HG02623 (cell line): ENCODE results near the gene VPS29.
"Not testable (repeated sequence)": the region's sequence is repeated elsewhere in the genome, so short reads cannot be mapped to it uniquely, and the experiment has no call there.

Experiments
- ATAC-seq: cut with Tn5 transposase; IDR thresholded peaks from one replicate; pipeline ENCODE4 v1.9.1; 2021; ENCODE audit warnings: moderate library complexity; ENCODE audit not compliant: unreplicated experiment

VPS29 gene

DNA sequence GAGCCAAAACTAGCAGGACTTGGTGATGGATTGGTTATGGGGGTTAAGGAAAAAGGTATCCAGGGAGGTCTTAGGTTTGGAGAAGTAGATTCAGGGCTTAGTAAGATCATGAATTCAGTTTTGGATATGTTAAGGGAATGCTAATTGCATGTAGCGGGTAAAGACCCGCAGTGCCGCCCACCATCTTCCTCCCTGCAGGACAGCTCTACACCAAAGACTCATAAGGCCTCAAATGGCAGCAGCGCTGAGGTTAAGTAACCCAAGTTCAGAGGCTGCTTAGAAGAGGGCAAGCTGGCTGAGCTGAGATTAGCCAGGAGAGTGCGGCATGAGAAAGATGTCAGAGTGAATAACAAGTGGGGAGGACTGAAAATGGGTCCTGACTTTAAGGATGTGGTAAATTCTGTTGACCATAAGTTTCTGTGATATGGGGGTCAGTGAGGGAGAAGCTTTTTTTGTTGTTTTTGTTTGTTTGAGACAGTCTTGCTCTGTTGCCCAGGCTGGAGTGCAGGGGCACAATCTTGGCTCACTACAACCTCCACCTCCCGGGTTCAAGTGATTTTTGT, 26.4 kb upstream of the VPS29 start:
- no peak for ATAC-seq

DNA sequence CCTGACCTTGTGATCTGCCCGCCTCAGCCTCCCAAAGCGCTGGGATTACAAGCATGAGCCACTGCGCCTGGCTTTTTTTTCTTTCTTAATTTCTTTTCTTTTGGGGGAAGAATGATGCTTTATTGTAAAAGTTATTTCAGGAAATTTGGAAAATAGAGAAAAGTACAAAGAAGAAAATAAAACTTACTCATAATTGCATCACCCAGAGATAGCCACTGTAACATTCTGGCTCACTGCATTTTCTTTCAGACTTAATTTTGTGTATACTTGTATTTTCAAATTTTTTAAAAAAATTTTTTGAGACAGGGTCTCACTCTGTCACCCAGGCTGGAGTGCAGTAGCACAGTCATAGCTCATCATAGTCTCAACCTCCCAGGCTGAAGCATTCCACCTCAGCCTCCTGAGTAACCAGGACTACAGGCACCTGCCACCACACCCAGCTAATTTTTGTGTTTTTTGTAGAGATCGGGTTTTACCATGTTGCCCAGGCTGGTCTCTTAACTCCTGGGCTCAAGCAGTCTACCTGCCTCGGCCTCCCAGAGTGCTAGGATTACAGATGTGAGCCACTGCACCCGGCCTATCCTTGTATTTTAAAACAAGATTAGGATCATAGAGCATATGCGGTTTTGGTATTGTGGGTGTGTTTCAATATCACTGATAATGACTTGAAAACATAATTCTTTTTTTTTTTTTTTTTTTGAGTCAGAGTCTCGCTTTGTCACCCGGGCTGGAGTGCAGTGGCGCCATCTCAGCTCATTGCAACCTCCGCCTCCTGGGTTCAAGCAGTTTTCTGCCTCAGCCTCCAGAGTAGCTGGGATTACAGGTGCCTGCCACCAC, 19.2 kb upstream of the VPS29 start:
- ATAC-seq: not testable (repeated sequence)

DNA sequence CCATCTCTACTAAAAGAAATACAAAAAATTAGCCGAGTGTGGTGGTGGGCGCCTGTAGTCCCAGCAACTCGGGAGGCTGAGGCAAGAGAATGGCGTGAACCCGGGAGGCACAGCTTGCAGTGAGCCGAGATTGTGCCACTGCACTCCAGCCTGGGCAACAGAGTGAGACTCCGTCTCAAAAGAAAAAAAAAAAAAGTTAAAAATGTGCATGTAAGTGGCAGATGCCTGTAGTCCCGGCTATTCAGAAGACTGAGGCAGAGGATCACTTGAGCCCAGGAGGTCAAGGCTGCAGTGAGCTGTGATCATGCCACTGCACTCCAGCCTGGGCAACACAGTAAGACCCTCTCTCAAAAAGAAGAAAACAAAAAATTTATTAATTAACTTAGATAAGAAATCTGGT, 16.1 kb upstream of the VPS29 start:
- not testable (repeated sequence) for ATAC-seq

DNA sequence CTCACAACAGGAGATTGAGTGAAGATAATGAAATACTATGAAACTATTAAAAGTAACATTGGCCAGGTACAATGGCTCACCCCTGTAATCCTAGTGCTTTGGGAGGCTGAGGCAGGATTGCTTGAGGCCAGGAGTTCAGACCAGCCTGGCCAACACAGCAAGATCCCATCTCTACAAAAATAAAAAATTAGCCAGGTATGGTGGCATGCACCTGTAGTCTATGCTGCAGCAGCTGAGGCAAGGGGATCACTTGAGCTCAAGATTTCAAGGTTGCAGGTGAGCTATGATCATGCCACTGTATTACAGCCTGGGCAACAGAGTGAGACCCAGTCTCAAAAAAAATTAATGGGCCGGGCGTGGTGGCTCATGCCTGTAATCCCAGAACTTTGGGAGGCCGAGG, 15.1 kb upstream of the VPS29 start:
- no peak for ATAC-seq

DNA sequence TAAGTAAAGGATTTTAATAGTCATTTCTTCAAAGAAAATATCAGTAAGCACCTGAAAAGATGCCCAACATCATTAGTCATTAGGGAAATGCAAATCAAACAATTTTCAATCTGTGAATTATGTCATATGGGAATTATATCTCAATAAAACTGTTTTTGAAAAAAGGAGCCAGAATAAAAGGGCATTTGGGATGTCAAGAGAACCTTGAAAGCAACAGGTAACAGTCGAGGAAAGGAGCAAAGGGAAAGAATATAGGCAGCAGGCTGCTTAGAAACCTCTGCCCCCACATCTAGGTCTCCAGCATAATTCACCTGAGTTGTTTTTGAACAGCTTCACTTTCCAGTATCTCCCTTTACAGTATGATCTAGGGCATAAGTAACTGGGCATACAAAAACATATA, 12.5 kb upstream of the VPS29 start:
- ATAC-seq: no peak

DNA sequence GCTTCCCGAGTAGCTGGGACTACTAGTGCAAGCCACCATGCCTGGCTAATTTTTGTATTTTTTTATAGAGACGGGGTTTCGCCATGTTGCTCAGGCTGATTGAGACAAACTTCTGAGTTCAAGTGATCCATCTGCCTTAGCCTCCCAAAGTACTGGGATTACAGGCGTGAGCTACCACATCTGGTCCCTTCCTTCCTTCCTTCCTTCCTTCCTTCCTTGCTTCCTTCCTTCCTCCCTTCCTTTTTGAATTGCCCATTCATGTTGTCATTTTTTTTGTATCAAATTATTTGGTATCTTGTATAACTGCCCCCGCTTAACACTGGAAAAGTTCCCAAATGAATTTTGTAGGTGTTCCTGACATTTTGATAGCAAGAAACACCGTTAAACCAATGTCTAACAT, 11.9 kb upstream of the VPS29 start:
- no peak for ATAC-seq

DNA sequence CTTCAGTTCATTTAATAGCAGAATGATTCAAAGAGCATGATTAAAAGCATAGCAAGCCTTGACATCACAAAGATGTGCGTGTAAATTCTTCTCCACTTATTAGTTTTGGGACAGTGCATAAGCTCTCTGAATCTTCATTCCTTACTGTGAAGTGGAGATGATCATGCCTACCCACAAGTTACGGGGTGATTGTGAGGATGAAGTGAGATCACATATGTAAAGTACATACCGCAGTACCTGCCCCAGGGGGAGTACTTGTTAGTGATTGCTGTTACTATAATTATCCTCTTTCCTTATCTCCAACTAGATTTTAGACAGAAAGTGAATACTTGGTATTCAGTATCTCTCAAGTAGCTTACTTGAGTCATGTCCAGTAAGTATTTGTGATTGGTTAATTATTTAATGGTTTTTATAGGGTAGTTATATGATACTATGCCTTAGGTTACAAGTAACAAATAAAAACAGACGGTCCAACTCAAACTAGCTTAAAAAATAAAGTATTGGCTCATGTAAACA, 6.2 kb upstream of the VPS29 start:
- no peak for ATAC-seq

DNA sequence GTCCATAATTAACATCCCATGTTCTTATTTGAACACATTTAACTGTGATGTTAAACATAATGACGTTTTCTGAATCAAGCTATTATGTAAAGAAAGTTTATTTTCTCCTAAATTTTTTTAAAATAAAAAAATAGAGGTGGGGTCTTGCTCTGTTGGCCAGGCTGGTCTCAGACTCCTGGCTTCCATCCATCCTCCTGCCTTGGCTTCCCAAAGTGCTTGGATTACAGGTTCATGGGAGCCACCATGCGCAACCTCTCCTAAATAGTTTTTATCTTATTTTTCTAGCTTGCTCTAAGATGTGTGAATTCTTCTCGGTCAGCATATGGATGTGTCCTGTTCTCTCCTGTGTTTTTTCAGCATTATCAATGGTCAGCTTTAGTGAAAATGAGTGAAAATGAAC, 3.4 kb upstream of the VPS29 start:
- no peak for ATAC-seq

DNA sequence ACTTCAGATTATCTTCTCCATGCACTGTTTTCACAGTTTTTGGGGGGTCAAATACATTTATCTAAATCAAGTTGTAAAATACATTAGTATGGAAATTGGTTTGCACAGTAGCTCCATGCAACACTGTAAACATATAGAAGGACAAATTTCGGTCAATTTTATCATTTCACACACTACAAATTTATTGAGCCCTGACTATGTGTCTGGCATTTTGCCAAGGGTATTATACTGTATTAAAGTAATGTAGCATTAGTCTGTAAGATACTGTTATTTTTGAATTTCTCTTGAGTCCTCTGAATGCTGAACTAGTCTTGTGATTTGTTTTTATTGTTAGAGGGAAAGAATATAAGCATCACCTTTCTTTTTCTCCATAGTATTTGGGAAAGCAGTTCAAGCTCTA, 1.5 kb upstream of the VPS29 start:
- no peak for ATAC-seq

DNA sequence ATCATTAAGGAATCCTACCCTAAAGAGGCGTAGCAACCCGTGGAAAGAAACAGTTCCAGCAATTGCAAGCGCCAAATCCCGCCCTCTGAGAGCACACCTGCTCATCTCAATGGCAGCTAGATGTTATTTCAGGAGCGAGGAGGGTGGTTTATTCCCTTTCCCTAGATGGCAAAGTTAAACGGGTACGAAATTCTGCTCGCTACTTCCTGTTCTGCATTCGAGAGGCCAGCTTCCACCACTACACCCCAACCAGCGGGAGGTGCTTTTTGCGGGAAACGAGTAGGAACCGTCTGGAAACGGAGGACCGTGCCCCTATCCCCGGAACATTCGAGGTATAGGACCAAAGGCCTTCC, 536 bp downstream of the VPS29 start:
- ATAC-seq: peak; percentile 27

DNA sequence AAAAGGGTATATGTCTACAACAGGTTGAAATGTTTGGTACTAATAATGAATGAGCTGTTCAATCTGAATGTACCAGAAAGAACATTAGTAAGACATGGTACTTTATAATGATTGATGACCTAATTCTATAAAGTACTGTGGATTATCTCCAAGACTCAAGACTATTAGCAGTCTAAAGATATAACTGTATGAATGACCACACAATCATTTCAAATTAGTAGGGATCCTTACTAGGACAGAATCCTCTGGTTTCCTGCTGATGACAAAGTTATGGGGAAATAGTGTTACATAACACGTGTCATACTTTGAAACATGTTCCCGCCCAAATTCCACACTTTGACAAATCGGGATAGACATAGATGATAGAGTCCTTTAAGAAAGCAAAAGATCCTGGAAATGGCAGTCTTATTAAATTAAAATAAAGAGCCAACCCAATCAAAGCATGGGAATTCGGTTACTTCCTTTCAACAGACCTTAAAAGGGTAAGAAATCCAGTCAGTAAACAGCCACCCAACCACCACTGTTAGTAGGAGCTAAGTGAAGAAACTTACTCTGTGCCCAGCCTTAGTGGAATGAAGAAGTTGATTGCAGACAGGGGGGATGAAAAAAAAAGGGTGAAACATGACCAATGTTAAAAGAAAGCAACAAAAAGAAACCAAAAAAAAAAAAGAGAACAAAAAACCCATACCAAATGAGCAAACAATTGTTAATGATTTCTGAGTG, 2.8 kb downstream of the VPS29 start:
- ATAC-seq: no peak

DNA sequence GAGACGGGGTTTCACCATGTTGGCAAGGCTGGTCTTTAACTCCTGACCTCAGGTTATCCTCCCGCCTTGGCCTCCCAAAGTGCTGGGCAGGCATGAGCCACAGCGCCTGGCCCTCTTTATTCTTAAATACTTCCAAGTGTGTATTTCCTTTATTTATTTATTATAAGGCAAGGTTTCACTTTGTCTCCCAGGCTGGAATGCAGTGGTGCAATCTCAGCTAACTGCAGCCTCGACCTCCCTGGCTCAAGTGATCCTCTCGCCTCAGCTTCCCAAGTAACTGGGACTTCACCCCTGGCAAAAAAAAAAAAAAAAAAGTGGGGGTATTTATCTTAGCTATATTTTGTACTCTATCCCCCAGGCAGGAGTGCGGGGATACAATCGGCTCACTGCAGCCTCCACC, 26.5 kb downstream of the VPS29 start:
- ATAC-seq: no peak

DNA sequence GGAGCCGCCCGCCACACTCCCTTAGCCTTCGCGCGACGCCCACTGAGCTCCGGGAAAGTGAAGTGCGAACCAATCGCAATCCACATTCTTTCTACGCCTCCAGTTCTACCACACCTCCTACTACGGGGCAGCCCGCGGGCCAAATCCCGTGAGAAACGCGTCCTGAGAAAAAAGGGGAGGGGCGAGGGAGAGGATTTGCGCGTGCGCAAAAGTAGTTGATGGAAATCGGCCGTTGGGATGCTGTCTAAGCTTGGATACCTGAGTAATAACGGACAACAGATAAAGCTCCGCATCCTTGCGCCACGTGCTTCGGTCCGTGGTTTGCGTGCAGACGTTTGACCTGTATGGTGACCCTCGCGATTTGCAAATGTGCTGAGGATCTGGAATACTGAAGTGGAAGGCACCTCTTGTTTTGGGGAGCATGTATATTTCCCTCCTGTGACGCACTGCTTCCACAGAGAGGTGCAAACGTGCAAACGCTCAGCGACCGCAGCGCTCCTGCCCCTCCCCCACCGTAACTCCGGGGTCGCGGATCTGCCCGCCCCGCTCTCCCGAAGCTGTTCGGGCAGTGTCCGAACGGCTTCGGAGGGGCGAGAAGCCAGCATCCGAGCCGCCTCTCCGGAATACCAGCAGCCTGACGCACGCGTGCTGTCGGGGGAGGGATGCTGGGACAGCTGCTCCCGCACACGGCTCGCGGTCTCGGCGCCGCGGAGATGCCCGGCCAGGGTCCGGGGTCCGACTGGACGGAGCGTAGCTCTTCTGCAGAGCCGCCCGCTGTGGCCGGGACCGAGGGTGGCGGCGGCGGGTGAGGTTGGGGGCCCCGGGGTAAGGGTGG, 33.5 kb downstream of the VPS29 start, which contains the start of the genes FAM216A and GPN3:
Gene FAM216A, plus strand, starts transcription at position 632 of the 835 bp plus-strand sequence. Its CDS starts 31 bp downstream, at position 663.
Gene GPN3, minus strand, starts transcription at position 44 of the 835 bp plus-strand sequence. CDS start 54 bp downstream, outside the sequence.
- ATAC-seq: peak; percentile 74

DNA sequence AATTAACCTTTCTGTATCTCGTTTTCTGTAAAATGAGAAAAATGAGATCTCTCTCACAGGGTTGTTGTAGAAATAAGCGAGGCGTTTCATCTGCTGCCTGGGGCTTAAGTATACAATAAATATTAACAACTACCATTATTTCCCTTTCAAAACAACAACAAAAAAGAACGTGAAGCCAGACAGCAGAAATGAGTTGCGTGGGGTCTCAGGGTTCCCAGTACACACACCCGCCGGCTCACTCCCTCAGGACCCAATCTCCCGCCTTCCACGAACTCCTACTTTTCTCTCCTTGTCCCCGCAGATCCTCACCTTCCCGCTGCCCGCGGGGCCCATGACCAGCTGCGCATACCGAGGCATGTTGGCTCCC, 34.1 kb downstream of the VPS29 start:
- no peak for ATAC-seq

DNA sequence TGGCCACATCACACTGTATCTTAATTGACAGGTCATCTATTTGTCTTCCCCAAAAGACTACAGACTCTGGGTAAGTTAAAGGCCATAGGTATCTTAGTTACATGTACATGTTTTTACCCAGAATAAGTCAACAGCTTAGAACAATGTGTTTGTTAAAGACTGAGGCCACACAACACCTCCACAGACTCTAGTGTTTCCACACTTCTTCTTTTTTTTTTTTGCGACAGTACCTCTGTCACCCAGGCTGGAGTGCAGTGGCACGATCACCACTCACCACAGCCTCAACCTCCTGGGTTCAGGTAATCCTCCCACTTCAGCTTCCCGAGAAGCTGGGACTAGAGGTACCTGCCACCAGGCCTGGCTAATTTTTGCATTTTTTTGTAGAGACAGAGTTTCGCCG, 35.1 kb downstream of the VPS29 start:
- no peak for ATAC-seq

DNA sequence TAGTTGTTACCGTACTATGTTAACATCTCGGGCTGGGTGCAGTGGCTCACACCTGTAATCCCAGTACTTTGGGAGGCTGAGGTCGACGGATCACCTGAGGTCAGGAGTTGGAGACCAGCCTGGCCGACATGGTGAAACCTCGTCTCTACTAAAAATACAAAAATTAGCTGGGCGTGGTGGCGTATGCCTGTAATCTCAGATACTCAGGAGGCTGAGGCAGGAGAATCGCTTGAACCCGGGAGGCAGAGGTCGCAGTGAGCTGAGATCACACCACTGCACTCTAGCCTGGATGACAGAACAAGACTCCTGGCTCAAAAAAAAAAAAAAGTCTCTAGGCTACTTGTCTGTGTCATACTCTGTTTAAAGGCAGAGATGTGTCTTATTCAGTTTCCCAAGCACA, 36.1 kb downstream of the VPS29 start:
- ATAC-seq: not testable (repeated sequence)

DNA sequence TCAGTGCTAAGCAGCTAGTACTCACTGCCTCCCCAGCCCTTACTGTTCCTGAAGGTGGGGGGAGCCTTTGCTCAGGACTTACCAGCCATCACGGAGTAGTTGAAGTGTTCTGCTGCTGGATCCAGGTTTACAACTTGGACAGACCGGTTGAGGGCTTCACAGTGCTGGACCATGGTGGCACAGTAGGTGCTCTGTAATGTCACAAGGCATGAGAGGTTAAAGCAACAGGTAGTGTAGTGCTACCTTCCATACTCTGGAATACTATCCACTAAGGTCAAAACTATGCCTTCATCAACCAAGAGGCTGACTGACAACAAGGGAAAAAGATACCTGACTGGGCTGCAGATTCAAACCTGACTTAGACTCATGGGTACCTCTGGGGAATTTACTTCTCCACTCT, 36.9 kb downstream of the VPS29 start:
- ATAC-seq: no peak

DNA sequence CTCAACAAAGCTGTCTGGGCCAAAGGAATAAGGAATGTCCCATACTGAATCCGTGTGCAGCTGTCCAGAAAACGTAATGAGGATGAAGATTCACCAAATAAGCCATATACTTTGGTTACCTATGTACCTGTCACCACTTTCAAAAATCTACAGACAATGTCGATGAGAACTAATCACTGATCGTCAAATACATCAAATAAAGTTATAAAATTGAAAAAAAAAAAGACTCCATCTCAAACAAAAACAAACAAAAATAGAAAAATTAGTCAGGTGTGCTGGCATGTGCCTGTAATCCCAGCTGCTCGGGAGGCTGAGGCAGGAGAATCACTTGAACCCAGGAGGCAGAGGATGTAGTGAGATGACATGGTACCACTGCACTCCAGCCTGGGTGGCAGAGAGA, 40.7 kb downstream of the VPS29 start:
- ATAC-seq: not testable (repeated sequence)

DNA sequence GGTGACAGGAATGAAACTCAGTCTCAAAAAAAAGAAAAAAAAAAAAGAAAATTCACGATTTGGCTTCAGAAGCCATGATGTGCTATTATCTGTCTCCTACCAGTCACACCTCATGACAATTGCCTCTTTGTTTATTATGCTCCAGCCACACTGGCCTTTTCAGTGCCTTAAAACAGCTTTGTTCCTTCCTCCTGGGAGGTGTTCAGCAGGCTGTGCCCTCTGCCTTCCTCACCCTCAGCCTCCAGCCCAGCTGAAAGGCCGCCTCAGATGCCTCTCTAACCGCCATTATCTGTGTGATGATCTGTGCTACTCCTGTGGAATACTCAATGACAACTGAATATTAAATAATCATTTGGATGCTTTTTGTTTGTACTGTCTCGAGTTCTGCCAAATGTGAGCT, 43.2 kb downstream of the VPS29 start:
- ATAC-seq: no peak

DNA sequence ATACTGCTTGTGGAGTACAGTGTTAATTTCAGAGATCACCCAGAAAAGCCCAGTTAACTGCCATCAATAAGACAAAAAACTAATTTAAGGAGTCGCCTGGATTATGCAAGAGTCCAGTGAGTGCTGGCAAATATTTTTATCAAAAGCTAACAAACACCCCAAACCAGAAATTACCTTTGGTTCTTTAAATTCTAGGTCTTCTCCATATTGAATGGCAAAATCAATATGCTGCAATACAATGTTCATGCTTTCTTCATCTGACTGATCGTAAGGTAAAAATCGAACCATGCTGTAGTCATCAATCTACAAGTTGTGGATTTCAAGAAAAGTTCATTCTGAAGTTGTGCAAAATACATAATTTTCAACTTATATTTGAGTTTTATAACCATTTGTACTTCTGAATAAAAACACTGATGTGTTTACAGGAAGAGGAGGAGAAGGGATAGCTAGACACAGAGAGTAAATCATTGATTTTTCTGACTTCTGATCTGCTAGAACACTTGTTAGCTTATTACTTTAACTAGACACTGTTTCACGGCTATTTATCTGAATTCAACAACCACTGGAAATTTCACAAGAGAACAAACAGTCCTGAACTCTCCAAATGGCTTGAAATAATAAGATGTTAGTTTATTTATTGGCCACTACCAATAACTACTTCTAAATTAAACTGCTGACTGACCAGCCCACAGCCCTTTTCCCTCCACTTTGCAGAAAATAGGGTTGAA, 48.2 kb downstream of the VPS29 start:
- no peak for ATAC-seq
